RKO (cell line): ENCODE results near the gene ATP8B4.

Source experiments
- DNase-seq: peaks from one replicate; pipeline ENCODE4 v3.0.0-alpha.2; 2016; ENCODE audit warnings: low spot score

The ATP8B4 gene

DNA sequence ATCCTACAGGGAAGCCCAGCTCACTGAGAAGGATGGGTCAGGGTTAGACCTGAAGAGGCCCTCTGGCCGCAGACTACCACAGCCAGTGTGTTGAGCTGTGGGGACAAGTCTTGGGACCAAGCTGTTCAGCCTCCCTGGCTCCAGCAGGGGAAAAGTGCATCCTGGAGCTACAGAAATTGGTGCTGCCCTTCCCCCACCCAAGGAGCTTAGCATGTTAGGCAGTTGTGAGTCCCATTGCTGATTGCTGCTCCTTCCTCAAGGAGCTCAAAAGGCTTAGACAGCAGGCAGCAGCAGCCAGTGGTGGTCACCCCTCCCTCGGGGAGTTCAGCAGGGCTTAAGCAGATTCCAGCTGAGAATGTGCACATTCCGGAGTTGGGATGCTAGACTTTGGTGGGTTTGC, 165.6 kb downstream of the ATP8B4 start:
- no peak for DNase-seq

DNA sequence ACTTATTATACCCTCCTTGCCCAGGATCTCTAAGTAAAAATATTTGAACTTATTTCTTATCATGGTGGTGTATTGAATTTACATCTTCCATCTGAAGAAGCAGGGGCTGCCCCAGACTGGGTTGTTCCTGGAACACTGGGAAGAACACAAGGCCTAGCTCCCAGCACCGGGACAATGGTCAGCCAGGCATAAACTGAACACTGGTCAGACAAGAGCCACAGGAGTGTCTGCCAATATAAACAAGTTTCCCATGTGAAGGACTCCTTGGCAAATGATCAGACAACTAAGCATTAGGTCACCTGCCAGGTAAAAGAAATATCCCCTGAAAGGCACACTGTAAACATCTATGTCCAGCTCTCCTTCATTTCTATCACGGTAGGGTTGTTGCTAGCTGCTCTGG, 172.4 kb downstream of the ATP8B4 start:
- DNase-seq, result no peak

DNA sequence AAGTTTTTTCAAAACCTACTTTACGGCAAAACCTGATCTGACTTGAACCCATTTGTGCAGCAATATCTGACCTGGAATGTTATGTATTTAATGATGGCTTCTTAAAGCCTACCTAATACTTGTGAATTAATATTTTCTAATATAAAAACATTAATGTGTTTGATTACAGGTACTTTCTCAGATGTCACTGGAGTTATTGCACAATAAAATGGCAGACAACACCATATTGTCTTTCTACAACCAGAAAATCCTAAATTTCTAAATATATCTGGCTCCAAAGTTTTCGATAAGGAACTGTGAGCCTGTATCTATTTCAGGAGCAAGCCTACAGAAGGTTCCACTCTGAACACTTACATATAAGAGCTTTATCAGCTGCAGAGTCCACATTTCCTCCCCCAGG, 184.5 kb downstream of the ATP8B4 start:
- DNase-seq, result no peak

DNA sequence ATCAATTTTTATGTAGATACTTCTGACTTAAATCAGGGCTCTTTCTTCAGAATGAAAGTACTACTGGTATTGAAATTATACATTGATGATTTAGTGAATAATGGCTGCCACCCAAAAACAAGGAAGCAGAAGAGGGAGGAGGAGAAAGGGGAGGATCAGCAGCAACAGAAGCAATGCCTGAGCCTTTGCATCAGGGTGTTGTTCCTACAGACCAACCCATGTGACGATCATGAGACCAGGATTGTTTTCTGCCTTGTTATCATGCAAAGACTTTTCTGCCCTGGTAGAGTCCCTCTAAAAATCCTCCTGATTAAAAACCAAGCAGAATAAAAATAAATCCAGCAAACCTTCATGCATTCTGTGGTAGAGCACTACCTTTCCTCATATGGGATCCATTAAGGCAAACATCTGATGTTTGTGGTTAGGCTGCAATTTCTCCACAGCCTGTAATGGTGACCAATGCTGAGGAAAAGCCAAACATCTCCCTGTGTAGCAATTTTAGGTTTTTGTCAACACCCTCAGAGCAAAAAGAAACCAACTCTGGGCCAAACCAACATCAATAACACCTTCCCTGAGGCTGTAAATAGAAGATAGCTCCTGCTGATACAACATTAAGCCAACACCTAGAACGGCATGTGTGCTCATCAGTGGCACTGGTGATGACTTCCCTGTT, 191.7 kb downstream of the ATP8B4 start:
- DNase-seq, result no peak

DNA sequence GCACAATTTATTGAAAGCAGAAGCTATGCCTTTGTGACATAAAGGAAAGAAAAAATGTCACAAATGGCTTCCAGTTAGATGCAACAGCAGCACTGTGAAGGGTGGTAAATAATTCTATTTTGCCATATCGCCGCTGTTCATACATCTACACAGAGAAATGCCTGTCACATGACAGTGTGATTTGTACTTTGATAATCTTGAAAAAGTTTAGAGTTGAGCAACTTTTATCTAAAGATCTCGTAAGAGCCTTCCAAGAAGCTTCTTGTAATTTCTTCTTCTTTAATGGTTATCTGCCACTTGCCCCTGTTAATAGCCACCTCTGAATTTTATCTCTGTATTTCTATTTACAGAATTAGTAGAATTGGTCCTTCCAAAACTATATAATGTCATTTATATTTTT, 192.3 kb downstream of the ATP8B4 start:
- no peak for DNase-seq

DNA sequence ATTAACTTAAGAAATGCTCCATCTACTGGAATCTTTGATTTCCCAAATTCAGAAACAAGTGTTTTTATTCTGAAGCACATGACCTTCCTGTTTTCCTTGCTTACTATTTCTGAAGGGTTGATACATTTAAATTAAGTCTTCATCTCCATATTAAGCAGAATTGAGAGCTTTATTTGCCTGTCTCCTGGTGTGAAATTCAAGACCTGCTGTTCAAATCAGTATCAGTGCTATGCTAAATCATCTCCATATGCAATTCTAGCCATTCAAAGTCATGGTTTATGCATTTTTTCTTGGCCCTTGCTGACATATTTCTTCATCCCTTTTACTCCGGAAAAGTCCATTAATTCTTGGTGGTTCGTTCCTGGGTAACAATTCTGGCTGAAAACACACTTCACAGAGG, 195.4 kb downstream of the ATP8B4 start:
- DNase-seq, result no peak

DNA sequence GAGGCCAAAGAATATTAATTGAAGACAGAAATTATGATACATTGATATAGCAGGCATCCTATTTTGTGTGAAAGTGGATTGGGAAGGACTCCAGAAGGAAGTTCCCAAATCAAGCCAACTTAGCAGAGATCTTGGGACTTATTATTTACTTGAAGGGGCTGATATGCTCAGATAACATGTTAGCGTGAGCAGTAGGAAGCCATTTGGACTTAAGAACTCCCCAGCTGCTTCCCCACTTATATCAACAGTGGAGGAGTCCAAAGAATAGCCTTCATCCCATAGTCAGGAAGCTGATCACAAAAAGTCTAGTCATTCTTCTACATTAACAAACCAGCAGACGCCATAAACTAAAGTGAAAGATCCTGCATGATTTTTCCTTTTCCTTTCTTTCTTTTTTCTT, 200.0 kb downstream of the ATP8B4 start:
- no peak for DNase-seq

DNA sequence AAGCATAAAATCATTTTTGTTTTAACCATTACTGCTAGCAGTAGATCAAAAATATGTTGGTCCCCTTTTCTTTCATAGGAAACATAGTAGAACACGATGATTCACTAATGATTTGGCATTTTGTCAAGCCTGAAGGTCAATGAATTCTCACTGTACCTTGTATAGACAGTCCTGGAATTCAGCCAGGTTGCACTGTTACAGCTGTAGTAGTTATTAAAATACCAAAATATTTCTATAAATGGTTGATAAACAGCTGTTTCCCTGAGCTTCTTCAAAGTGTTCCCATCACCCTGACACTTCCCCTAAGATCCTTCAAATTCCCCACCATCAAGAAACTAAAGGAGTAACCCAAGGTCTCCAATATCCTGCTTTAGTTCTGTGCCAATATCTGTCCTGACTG, 200.9 kb downstream of the ATP8B4 start:
- DNase-seq, result no peak

DNA sequence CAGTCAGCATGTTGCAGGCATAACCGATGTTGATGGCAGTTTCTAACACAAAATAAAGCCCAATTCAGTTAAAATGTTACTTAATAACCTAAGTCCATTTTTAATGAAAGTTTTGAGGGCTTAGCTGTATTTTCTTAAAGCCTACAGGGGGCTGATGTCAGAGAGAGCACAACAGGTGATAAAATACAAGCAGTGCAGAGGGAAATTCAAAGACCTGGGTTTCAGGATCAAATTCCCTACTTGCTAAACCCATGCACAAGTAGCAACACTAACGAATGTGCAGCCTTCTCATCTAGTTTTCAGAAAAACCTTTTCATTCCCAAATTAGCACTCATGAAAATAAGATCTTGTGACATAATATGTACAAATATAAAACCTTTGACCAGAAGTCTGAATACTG, 202.0 kb downstream of the ATP8B4 start:
- no peak for DNase-seq

DNA sequence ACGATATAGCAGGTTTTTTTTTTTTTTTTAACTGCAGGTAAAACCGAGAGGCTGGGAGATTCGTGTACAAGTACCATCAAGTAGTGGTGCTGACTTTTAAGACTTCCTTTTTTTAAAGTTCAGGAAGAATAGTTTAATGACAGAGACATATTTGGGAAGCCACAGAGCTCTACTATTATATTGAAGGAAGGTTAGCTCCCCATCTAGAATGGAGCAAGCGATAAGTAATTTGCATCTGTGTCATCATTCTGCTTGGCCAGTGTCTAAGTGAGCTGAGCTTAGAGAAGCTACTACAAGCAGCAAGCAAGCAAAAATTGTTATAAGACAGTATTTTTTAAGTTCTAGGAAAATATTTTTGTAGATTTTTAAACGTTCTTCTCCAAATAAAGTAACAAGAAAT, 203.2 kb downstream of the ATP8B4 start:
- DNase-seq, result no peak

DNA sequence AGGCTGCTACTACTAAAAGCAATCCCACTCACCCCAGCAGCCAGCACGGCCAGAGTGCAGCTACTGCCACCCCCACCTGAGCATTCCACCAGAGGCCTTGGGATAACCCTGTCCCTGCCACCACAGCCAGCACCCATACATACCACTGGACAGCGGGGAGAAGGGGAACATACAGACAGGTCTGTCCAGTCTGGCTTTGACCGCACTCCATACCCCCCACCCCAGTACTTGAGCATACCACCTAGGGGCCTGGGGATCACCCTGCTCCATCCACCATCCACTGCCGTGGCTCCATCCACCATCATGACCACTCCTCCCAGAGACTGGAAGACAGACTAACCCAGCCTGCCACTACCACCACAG, 210.1 kb downstream of the ATP8B4 start:
- DNase-seq, result no peak

DNA sequence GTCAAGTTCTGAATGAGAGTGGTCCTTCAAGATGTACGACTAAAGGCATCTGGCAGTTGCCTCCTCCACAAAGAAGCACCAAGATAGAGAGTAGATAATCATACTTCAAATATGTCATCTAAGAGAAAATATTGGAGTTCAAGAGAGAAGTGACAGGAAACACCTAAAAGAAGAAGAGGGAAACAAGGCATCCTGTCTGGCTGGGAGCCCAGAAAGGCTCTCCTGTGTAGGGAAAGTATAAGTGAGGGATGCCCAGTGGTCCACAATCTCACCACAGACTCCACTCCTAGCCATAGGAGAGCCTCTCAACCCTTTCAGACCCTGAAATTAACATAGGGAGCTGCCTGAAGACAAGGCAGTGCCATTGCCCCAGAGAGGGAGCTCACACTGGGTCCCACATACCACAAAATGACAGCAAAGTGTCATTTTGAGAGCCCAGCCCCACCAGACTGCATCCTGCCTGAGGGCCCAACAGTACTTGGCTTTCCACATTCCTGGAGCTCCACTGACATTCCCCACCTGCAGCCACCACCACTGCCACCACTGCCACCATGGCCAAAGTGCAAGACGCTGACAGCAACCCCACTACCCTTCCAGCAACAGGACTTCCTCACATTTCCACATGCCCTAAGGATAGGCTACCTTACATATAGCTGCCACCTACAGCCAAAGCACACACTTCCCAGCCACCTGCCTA, 210.6 kb downstream of the ATP8B4 start:
- no peak for DNase-seq

DNA sequence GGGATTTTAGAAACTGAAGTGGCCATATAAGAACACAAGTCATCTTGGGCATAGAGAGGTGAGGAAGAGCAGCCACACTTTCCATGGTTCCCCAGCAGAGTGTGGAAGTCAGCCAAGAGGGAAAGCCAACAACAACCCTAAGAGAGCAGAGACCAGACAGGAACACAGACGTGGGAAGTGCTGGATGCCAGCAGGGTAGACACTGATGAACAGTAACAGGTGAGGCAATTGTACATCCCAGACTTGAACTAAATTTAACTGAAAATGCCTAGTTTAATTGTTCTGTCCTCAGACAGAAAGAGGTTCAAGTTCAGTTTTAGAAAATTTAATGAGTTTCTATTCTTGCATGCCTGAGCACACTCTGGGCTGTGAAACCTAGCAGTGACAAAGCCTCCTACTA, 212.1 kb downstream of the ATP8B4 start:
- no peak for DNase-seq

DNA sequence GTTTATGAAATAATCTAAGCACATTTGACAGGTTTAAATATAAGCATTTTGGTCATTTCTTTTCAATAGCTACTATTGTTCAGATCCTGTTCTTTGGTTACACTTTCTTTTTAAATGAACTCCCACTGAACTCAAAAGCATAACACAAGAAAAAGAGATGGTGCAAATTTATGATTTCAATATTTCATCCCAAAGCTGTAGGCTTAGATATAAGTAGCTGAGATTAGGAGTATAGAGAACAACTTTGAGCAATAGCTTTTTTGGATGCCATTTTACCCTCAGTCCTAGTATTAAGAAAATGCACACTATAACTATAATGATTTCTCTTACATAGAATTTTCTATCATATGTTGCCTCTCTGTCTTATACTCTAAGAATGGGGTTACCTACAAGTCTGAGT, 213.8 kb downstream of the ATP8B4 start:
- DNase-seq, result no peak

DNA sequence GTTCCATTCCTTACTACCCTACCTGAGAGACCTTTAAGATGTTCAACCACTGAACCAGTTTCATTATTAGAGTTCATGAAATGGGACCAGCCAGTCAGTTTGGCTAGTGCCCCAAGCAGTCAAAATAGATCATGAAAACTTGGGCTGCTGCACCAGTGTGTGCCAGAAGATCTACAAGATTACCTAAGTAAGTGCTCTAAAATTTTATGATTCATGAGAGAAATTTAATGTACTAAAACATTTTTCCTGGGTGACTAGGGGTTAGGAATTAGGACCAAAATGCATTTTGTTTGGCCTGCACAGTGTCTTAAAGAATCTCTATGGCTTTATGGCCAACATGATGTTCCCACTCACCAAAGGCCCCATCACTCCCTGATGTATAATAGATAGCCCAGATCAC, 214.7 kb downstream of the ATP8B4 start:
- no peak for DNase-seq

DNA sequence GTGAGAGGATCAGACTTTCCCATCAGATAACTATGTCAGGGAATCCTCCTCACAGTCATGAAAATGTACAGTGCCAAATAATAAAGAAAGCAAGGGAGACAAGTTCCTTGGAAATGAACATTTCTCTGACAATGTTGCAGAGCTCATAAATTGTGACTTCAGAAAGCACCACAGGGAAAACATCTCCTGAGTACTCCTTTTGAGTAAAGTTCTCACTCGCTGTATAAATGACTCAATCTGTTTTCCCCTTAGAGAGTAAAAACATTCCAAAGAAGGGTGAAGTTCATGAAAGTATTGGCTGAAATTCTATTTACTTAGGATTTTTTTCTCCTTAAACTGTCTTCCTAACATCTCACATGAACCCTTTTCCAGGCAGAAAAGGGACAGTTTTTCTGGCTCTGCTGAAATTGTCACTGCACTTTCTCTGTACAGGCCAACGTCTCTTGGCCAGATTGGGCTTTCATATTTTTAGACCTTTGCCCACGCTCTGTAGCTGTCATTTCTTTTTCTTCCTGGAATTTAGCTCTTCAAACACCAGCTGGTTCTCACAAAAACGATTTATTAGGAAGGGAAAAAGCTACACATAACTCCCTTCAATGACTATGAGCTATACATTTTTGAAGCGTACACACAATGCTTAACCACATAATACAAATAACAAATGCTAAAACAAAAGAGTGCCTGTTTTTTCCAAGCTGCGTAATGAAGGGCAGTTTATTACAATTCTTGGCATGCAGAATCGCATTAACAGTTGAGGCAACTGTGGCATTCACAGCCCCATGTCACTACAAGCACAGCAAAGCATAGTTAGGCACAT, 216.1 kb downstream of the ATP8B4 start:
- DNase-seq, result no peak

DNA sequence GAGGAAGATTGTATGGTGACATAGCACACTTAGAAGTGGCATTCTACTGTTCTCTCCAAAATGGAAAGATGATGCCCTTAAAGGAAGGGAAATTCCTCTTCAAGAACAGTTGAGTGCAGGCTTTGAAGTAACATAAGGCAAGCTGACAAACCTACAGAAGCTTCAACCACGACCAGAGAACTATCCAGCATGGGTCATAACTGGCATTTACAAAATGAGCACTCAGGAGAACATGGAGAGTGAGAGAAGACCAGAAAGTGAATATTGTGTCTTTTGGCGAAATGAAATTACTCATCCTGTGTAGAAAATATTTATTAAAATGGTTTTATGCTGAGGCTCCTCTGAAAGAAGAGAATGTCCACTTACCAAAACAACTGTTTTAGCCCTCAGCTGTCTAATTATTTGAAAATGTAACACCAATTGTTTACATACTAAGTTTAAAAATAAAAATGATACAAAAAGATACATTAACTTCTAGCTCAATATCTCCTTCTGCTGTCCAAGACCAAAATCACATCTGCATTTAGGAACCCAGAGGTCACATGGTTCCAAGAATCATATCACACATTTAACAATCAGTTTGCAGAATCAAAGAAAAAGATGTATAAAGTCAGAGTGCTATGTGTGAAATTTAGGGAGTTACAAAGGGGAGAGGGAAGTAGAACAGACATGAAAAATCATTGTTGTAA, 216.9 kb downstream of the ATP8B4 start:
- DNase-seq, result no peak

DNA sequence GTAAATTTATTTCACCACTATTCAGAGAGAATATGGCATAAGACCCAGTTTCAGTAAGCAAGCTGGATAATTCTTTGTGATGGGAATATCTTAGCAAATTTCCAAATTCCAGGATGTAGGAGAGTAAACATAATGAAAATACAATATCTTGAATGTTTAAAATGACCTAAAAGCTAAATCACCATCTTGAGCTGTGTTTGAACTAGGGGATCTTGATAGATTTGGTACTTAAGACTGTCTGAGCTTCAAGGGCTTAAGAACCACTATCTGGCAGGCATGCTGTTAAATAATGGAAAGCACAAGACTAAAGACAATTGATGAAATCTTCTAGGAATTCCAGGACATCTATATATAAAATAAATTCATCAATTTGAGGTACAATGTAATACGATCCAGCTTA, 217.7 kb downstream of the ATP8B4 start:
- no peak for DNase-seq

DNA sequence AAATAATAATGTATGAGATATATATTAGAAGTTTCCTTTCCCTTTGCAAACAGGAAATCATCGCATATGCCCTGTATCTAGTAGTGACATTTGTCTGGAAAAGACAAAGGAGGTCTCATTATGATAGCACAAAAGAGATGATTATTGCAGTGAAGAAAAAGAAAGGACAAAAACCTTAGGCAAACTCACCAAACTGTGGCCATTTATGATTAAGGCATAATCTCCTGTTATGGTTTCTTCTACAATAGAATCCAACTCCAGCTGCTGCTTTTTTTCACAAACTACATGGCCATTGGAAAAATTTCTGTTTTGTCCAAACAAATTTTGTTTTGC, 218.2 kb downstream of the ATP8B4 start:
- no peak for DNase-seq

DNA sequence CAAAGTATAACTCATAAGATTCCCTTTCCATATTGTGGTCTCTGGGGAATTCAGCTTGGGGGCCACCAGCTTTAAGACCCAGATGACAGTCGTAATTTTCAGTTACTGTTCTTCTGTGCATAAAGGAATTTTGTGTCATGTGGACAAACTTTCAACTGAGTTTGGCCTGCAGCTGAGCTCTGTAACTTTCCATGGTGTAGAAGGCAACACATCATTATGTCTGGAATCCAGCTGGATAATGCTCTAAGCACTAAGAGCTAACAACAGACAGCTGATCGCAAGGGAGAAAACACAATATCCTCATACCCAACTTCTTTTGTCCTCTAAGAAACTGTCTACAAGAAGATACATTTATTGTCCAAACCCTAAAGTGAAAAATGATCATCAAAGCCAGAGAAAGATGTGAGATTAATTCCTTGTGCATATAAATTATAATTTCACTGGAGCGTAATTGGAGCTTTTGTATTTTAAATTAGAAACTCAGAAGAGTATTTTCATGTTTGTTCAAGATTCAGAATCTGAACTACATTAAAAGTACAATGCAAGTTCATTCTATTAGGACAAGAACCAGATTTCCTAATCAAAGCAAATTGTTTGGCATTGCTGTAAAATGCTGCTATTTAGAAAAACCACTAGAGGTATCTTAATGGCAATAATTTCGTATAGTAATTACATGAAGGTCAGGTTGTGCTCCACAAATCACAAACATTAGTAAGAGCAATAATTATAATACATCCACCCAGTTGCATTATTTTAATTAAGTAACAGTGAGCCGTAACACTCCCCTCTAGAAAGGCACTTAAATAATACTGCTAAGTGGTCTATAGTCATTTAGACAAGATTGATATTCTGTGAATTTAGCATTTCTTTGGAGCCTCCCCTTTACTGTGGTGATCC, 218.8 kb downstream of the ATP8B4 start:
- no peak for DNase-seq

DNA sequence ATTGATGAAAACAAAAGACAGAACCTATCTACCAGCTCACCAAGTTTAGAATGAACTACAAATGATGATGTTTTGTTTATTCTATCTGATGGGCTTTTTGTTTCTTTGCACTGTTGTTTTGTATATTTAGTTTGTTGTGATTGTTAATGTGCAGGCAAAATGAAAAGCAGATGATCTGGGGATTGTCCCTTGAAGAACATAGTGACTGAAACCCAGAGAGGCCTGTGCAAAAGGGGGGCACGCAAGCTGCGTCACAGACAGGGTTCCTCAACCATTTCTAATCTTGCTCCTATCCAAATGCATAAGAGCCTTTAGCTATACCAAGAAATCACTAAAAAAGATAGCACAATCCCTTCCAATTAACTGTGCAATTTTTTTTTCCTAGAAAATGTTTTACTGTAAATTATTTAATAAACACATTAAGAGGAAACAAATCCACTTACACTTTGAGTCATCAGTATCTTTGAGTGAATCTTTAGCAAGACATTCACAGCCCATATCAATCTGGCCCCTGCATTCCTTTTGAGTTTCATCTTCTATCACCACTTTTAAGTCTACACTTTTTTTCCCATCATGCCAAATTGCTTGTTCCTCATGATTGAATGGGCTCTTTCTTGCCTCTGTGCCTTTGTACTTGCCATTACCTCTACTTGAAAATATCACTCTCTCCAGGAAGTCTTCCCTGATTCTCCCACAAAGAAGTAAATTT, 220.3 kb downstream of the ATP8B4 start:
- no peak for DNase-seq
